Endothelial cell of umbilical vein (primary cell): ENCODE data around the gene RMND1. TPM values are rescaled to one million over a fixed set of nuclear protein-coding genes. Genes with fewer than 3 reads are reported as not detected.

Experiments used
- BruUV-seq: library from RNA; stranded (reverse); fragments of 400-500 nt; replicated peaks from 2 replicates; lab custom pipeline; 2021; lab: Mats Ljungman, UMichigan
- CTCF ChIA-PET: fragments of 300-600, 350-600 bp; sonication (Branson Sonifier 250); formaldehyde crosslinking; loops from one replicate; lab custom pipeline; 2021; ENCODE audit warnings: antibody characterized with exemption, inconsistent platforms; lab: Charles Lee
- POLR2A ChIA-PET: fragments of 300-600, 350-600 bp; sonication (Branson Sonifier 250); formaldehyde crosslinking; loops from one replicate; lab custom pipeline; 2021; ENCODE audit warnings: antibody characterized with exemption, inconsistent platforms; lab: Charles Lee
- DNase-seq: peaks from one replicate; pipeline ENCODE4 v3.0.0-alpha.2; 2011; ENCODE audit warnings: low read depth, low spot score
- FAIRE-seq: peaks from 2 replicates; lab custom pipeline; 2011; peaks lifted over from hg19 to GRCh38; lab: Jason Lieb, UNC
- H2AFZ ChIP-seq: 2 replicates; pipeline ENCODE4 v1.6.0; 2012; ENCODE audit warnings: low read depth, low read length, control low read depth, inconsistent platforms
- H3K27ac ChIP-seq: 2 replicates; pipeline ENCODE4 v1.5.1; 2011; ENCODE audit warnings: low read depth, mild to moderate bottlenecking, control low read depth, low read length, moderate library complexity; ENCODE audit not compliant: insufficient read depth
- H3K27me3 ChIP-seq, 2 experiments: 2 replicates each; pipeline versions ENCODE4 v1.6.0 to v1.6.1; 2011; ENCODE audit warnings: low read length in 2 of 2, mixed read lengths in 1 of 2; ENCODE audit not compliant: control insufficient read depth in 2 of 2, insufficient read depth in 2 of 2
- H3K36me3 ChIP-seq, 2 experiments: 2 replicates in 1 of 2; 3 replicates in 1 of 2; pipeline ENCODE4 v1.5.1; 2011; ENCODE audit warnings: low read length in 2 of 2, mild to moderate bottlenecking in 1 of 2, moderate library complexity in 1 of 2; ENCODE audit not compliant: control insufficient read depth in 2 of 2, insufficient read depth in 2 of 2; ENCODE audit errors: extremely low read depth in 1 of 2
- H3K4me1 ChIP-seq: 3 replicates; pipeline ENCODE4 v1.5.1; 2011; ENCODE audit warnings: mild to moderate bottlenecking, low read length; ENCODE audit not compliant: control insufficient read depth, insufficient read depth; ENCODE audit errors: extremely low read depth
- H3K4me2 ChIP-seq: 2 replicates; pipeline ENCODE4 v1.6.1; 2011; ENCODE audit warnings: low read length, control low read depth, mixed read lengths; ENCODE audit not compliant: insufficient read depth
- H3K4me3 ChIP-seq, 3 experiments: fragments of 200-600 bp in 1 of 3; sonication (generic), shearing (Covaris generic) in 1 of 3; replicated peaks in 1 of 3; 2 replicates each; pipeline ENCODE4 v1.5.1; 2011 to 2016; ENCODE audit warnings: control low read depth in 3 of 3, low read length in 3 of 3, mild to moderate bottlenecking in 2 of 3, inconsistent platforms in 1 of 3, low read depth in 1 of 3, moderate library complexity in 1 of 3; ENCODE audit not compliant: insufficient read depth in 1 of 3
- H3K79me2 ChIP-seq: 2 replicates; pipeline ENCODE4 v1.6.0; 2012; ENCODE audit warnings: low read length, inconsistent platforms; ENCODE audit not compliant: control insufficient read depth, insufficient read depth
- H3K9ac ChIP-seq: replicated peaks from 2 replicates; pipeline ENCODE3; 2011; ENCODE audit warnings: low read length, control low read depth; ENCODE audit not compliant: insufficient read depth; ENCODE audit errors: extremely low read depth
- H3K9me1 ChIP-seq: replicated peaks from 3 replicates; pipeline ENCODE4 v1.6.0; 2011; ENCODE audit warnings: mild to moderate bottlenecking, low read length; ENCODE audit not compliant: control insufficient read depth, insufficient read depth; ENCODE audit errors: extremely low read depth
- H3K9me3 ChIP-seq: replicated peaks from 2 replicates; pipeline ENCODE4 v1.5.1; 2012; ENCODE audit warnings: low read length, inconsistent platforms; ENCODE audit not compliant: control insufficient read depth, insufficient read depth
- H4K20me1 ChIP-seq: replicated peaks from 2 replicates; pipeline ENCODE3; 2011; ENCODE audit warnings: mild to moderate bottlenecking, low read length; ENCODE audit not compliant: control insufficient read depth, insufficient read depth; ENCODE audit errors: extremely low read depth
- EZH2 ChIP-seq: IDR thresholded peaks from 2 replicates; pipeline ENCODE4 v1.6.1; 2012; ENCODE audit warnings: borderline replicate concordance, low read depth, mild to moderate bottlenecking, moderate library complexity, low read length, inconsistent platforms; ENCODE audit not compliant: severe bottlenecking
- FOS ChIP-seq: IDR thresholded peaks from 2 replicates; pipeline ENCODE4 v1.6.1; 2011; ENCODE audit warnings: mild to moderate bottlenecking, low read length, moderate library complexity, borderline replicate concordance; ENCODE audit not compliant: insufficient read depth
- GATA2 ChIP-seq: IDR thresholded peaks from 2 replicates; pipeline ENCODE4 v1.7.0; 2011; ENCODE audit warnings: low read depth, mild to moderate bottlenecking, moderate library complexity, mixed read lengths, low read length; ENCODE audit not compliant: insufficient read length, insufficient read depth
- JUN ChIP-seq: IDR thresholded peaks from 2 replicates; pipeline ENCODE4 v1.6.1; 2011; ENCODE audit warnings: borderline replicate concordance, low read depth; ENCODE audit not compliant: insufficient read length, insufficient read depth
- MYC ChIP-seq: IDR thresholded peaks from one replicate; pipeline ENCODE4 v1.6.1; 2011; ENCODE audit warnings: mild to moderate bottlenecking, low read depth, low read length
- POLR2A ChIP-seq: IDR thresholded peaks from 2 replicates; pipeline ENCODE4 v1.6.1; 2012; ENCODE audit warnings: low read depth, mild to moderate bottlenecking, control low read depth, low read length
- POLR2AphosphoS5 ChIP-seq: IDR thresholded peaks from 2 replicates; pipeline ENCODE4 v1.6.1; 2012; ENCODE audit warnings: low read depth, mild to moderate bottlenecking, control low read depth, low read length, moderate library complexity; ENCODE audit not compliant: insufficient read depth
- dilution Hi-C: fragments of 300-500 bp; cut with MboI; formaldehyde crosslinking; loops from one replicate; pipeline ENCODE4 v1.15.0; 2019; ENCODE audit warnings: low sequenced_read_pairs; ENCODE audit not compliant: extremely low pct_ligation_motif_present
- intact Hi-C: fragments of 100-400 bp; cut with micrococcal nuclease; formaldehyde crosslinking; loops from one replicate; pipeline ENCODE4 v1.10.0; 2022
- polyA plus RNA-seq, 4 experiments: library from polyadenylated mRNA; depleted of rRNA in 3 of 4; stranded (reverse) in 3 of 4; unstranded in 1 of 4; fragments of >200 nt; gene quantifications; 2 replicates each; pipeline versions ENCODE4 v1.2.1 to v1.2.3, GENCODE V29; 2011 to 2012; ENCODE audit warnings: missing spikeins in 1 of 4
- total RNA-seq: library from RNA; stranded (reverse); gene quantifications from 2 replicates; pipeline ENCODE4 v1.2.3, GENCODE V29; 2021
- TF ChIP-seq, protein P1 (sequence below), 2 donors: IDR thresholded peaks; 1 replicate in 1 of 2; 2 replicates in 1 of 2; pipeline ENCODE4 v1.5.1; 2011; ENCODE audit warnings: low read length in 2 of 2, mild to moderate bottlenecking in 2 of 2, moderate library complexity in 2 of 2, control low read depth in 1 of 2, inconsistent platforms in 1 of 2, low read depth in 1 of 2; ENCODE audit not compliant: insufficient read depth in 1 of 2; ENCODE audit errors: extremely low read depth in 1 of 2
- TF ChIP-seq, protein P2 (sequence below): IDR thresholded peaks from 2 replicates; pipeline ENCODE4 v1.6.1; 2011; ENCODE audit not compliant: insufficient read depth, insufficient read length

The RMND1 gene
- total and polyA plus RNA-seq, 2 donors (not counting 3 experiments of a cell fraction or from before 2014, with no cell fraction given) = 6.3 to 21.4 TPM

DNA sequence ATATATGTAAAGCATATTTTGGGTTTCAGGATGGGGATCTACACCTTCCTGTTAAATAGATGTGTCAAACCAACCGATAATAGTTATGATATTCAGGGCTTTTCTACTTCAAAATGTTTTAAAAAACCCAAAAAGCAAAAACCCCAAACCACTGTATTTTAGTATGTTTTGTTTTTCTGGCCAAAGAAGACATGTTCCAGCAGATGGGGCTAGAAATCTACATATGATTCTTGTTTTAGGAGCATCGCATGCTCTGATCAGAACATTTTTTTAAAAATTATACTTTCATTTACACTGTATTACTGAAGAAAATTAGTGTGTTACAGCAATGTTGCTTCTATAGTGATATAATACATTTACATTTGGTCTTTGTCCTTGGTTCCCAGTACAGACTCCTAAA is 11.0 kb downstream of the RMND1 start:
- Histone ChIP-seq H3K79me2 (peaks cover 16% of the 10 kb centered on the region), H3K9me3 (no peaks in the 10 kb centered on the region), H3K4me3 (no peak overlapping the region), H3K4me1 (peaks cover 18% of the 10 kb centered on the region), H3K36me3 (peaks cover 0 to 2% of the 10 kb centered on the region in 2 experiments), H4K20me1 (no peaks in the 10 kb centered on the region), H3K27ac (no peak overlapping the region), H3K9me1 (no peaks in the 10 kb centered on the region), H3K9ac (no peak overlapping the region), H3K4me2 (no peak overlapping the region), H2AFZ (no peak overlapping the region), H3K27me3 (no peaks in the 10 kb centered on the region)
- FAIRE-seq (no peak), DNase-seq (peak; percentile 30)
- ChIA-PET CTCF (interaction anchor here (0.7 to 3.1 kb wide), 10 partner anchors 8 to 916 kb away, joined by 3 to 15 read pairs (median 3); partner anchors contain the start of gene RMND1), POLR2A (no interaction called here)
- dilution Hi-C loops (no loop called here), intact Hi-C loops (loop anchor here (2.0 kb wide), 1 partner anchor 36 kb away; no protein-coding TSS in a partner anchor)
- no peak for TF ChIP-seq JUN
- TF ChIP-seq, protein P1, sequence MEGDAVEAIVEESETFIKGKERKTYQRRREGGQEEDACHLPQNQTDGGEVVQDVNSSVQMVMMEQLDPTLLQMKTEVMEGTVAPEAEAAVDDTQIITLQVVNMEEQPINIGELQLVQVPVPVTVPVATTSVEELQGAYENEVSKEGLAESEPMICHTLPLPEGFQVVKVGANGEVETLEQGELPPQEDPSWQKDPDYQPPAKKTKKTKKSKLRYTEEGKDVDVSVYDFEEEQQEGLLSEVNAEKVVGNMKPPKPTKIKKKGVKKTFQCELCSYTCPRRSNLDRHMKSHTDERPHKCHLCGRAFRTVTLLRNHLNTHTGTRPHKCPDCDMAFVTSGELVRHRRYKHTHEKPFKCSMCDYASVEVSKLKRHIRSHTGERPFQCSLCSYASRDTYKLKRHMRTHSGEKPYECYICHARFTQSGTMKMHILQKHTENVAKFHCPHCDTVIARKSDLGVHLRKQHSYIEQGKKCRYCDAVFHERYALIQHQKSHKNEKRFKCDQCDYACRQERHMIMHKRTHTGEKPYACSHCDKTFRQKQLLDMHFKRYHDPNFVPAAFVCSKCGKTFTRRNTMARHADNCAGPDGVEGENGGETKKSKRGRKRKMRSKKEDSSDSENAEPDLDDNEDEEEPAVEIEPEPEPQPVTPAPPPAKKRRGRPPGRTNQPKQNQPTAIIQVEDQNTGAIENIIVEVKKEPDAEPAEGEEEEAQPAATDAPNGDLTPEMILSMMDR (IDR thresholded peaks at IDR 0.05; ENCODE audit: extremely low read depth in 1 of 2, insufficient read depth in 1 of 2, low read depth in 1 of 2, low read length in 2 of 2) = peak in 1 of 2 donors; percentile 5
- BruUV-seq = no TSS peak

DNA sequence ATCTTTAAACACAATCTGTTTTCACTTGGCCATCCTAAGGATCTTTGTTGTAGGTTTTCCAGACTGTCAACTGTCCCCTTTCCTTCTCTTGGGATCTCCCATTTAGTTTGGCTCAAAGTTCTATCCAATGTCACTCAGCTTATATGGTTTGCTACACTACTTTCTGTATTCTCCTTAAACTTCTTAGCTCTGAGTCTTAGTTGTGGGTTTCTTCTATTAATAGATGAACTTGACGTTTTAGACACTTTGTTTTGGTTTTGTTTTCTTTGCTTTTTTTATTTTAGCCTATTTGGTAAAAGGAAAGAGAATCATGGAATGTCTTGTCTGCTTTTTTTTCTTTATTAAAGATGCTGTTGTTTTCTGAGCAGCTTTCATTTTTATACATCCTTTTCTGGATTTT is 11.4 kb downstream of the RMND1 start:
- POLR2A ChIA-PET = no interaction called here
- H3K4me1 ChIP-seq = peaks cover 13% of the 10 kb centered on the region
- FAIRE-seq = no peak
- TF ChIP-seq GATA2 (no peak), EZH2 (no peak), POLR2AphosphoS5 (no peak), POLR2A (no peak), MYC (no peak), JUN (no peak), FOS (no peak)
- TF ChIP-seq, protein P1 (IDR thresholded peaks at IDR 0.05; ENCODE audit: extremely low read depth in 1 of 2, insufficient read depth in 1 of 2, low read depth in 1 of 2, low read length in 2 of 2) = no peak
- TF ChIP-seq, protein P2, sequence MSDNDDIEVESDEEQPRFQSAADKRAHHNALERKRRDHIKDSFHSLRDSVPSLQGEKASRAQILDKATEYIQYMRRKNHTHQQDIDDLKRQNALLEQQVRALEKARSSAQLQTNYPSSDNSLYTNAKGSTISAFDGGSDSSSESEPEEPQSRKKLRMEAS = no peak
- DNase-seq = no peak
- H3K9me1 ChIP-seq = no peaks in the 10 kb centered on the region
- no peak overlapping the region for H3K9ac ChIP-seq
- CTCF ChIA-PET = interaction anchor here (0.7 to 3.1 kb wide), 7 partner anchors 8 to 916 kb away, joined by 3 to 15 read pairs (median 5); partner anchors contain the start of gene RMND1
- H4K20me1 ChIP-seq = no peaks in the 10 kb centered on the region
- dilution Hi-C loops (no loop called here), intact Hi-C loops (loop anchor here (2.0 kb wide), 1 partner anchor 36 kb away; no protein-coding TSS in a partner anchor)
- H3K4me2 ChIP-seq = no peak overlapping the region
- peaks cover 0 to 2% of the 10 kb centered on the region in 2 experiments for H3K36me3 ChIP-seq
- no TSS peak for BruUV-seq
- no peaks in the 10 kb centered on the region for H3K9me3 ChIP-seq
- peaks cover 16% of the 10 kb centered on the region for H3K79me2 ChIP-seq
- H3K27me3 ChIP-seq = no peaks in the 10 kb centered on the region
- no peak overlapping the region for H3K27ac ChIP-seq
- no peak overlapping the region for H3K4me3 ChIP-seq
- H2AFZ ChIP-seq = no peak overlapping the region
